Measurements from ENCODE around the gene ADAMTS12.

Gene ADAMTS12

GRCh38 chr5:33637011-33637410 lies 254.8 kb downstream of the ADAMTS12 start:
- DNase-seq = no peak

DNA sequence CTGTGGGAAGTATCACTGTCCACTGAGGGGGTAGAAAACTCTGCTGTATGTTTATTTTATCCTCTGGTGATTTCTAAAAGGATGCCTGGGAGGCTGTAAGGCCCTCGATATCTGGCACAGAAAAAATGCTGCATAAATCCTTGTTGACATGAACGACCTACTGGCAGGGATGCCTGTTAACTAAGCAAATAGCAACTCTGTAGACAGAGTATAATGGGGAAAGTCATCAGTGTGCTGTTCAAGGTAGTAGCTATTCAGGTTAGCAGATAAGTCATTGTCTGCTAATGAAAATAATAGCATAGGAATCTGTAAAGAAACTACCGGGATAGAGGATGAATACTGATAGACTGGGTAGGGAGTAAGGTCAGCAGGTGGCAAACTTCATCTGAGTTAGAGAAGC lies 256.2 kb downstream of the ADAMTS12 start:
- no peak for DNase-seq

- DNase-seq = no peak
Measured at GRCh38 chr5:33633699-33634098, 258.1 kb downstream of the ADAMTS12 start.

- DNase-seq = no peak
Measured at GRCh38 chr5:33631786-33632185, 260.0 kb downstream of the ADAMTS12 start.

DNA sequence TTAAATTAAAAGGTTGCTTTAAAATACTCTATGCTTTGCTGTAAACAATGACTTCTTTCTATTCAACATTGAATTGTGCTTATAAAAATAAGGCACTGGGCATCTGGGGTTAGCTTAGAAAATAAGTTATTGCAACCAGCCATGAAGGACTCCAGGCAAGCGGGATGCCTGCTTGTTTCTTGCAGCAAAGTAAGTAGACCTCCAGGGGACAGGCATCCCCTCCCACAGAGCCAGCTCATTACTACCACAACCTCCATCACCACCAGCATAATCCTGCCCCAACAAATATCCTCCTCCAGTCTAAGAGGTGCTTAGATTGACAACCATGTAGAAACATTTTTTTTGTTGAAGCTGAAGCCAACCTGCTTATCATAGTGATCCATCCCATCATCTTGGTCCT lies 260.7 kb downstream of the ADAMTS12 start:
- DNase-seq = no peak

- no peak for DNase-seq
Measured at GRCh38 chr5:33629999-33630398, 261.8 kb downstream of the ADAMTS12 start.

DNA sequence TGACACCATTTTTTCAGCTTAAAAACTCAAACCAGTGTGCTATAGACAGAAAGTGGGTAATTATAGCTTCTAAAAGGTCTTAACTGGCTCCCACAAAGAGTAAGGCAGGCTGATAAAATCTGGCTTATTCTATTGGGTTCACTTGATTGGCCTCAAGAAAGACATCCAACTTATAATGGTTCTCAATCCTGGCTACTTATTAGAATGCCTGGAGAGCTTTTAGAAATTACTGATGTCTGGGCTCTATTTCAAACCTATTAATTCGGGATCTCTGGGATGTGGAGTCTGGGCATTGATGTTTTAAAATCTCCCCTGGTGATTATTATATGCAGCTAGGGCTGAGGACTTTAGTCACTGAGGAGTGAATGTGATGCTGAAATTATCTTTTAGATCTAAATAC lies 263.0 kb downstream of the ADAMTS12 start:
- DNase-seq = no peak

DNA sequence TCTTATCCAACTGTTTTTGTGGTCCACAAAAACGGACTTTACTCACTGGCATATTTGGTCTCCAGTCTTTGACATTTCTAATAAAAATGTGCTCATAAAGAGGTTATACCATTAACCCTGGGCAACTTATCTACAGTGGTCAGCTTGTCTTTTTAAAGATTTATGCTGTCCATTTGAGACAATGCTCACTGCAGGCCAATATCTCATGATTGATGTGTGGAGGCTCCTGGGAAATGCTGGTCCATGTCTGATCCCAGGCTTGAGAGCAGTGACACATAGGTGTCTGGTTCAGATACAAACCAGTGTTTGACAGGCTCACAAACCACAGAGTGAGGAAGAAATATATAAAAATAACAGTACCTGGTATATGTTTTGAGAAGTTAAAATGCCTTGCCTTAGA lies 270.3 kb downstream of the ADAMTS12 start:
- no peak for DNase-seq

GRCh38 chr5:33614039-33614438 lies 277.8 kb downstream of the ADAMTS12 start:
- DNase-seq = no peak

DNA sequence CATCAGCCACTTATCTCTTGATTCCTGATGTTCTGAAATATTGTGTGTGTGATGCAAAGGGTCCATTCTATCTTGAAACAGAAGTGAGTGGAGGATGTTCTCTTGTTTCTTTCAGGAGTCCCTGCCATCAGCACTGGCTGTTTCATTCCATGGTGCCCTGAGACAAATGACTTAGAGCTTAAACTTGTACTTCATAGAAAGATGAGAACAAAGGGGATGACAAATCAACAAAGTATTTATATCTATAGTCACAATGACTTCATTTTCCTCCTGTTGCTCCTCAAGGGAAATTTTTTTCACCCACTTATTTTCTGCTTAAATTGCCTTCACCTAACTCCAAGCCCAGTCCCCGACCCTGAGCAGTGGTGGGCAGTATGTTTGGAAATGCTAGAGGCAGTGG lies 279.4 kb downstream of the ADAMTS12 start:
- no peak for DNase-seq

- DNase-seq = no peak
Measured at GRCh38 chr5:33611877-33612276, 279.9 kb downstream of the ADAMTS12 start.

- DNase-seq = peak; percentile 71
Measured at GRCh38 chr5:33608344-33609041, 283.3 kb downstream of the ADAMTS12 start.

DNA sequence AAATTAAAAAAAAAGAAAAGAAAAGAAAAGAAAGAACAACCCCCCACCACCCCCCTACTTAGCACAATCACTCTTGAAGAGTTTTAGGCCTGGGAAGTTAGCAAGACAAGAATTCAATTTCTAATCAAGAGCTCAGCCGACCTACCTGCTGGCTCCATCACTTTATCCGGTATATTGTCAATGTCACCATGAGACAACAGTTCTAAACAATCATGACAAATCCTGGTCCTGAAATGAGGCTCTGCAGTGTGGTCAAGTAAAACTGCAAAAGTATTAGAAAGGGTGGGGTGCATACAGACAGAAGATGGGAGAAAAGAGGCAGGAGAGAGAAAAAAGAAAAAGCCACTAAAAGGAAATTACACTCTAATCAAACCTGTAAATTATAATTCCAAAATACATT lies 287.3 kb downstream of the ADAMTS12 start:
- no peak for DNase-seq

GRCh38 chr5:33601881-33602280 lies 289.9 kb downstream of the ADAMTS12 start:
- no peak for DNase-seq

DNA sequence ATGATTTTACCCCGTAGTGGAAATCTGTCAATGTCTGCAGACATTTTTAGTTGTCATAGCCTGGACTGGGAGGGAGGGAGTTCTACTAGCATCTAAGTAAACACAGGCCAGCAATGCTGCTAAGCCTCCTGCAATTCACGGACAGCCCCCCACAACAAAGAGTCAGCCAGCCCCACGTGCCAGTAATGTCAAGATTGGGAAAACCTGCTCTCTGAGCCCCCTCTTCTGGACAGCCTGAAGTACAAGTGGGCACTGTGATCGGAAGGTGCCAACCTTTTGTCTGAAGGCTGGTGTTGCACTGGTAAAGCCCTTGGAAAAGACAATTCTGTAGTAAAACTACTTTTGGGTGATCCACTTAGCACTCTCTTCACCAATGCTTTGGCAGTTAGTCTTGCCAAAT lies 296.5 kb downstream of the ADAMTS12 start:
- no peak for DNase-seq

- DNase-seq = no peak
Measured at GRCh38 chr5:33594006-33594405, 297.8 kb downstream of the ADAMTS12 start.

DNA sequence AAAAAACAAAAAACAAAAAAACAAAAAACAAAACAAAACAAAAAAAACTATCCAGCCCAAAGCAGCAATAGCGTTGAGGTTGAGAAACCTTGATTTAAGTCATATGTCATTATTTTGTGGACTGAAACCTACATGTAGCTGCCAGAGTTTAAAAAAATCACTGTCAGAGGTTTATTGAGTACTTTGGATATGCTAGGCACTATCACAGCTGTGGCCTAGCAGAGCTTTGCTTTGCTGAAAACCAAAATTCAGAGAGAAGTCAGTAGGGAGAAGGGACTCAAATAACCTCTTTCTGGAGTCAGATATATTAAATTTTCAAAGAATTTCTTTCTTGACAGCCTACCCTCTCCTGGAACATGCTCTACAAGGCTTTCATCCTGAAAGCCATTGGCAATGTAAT lies 299.5 kb downstream of the ADAMTS12 start:
- DNase-seq = no peak

GRCh38 chr5:33588654-33589372 lies 303.0 kb downstream of the ADAMTS12 start:
- DNase-seq = peak; percentile 65

DNA sequence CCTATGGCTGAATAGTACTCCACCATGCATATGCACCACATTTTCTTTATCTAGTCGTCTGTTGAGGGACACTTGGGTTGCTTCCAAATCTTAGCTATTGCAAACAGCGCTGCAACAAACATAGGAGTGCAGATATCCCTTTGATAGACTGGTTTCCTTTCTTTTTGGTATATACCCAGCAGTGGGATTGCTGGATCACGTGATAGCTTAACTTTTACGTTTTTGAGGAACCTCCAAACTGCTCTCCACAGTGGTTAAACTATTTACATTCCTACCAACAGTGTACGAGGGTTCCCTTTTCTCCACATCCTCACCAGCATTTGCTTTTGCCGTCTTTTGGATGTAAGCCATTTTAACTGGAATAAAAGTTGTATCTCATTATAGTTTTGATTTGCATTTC lies 308.5 kb downstream of the ADAMTS12 start:
- no peak for DNase-seq

DNA sequence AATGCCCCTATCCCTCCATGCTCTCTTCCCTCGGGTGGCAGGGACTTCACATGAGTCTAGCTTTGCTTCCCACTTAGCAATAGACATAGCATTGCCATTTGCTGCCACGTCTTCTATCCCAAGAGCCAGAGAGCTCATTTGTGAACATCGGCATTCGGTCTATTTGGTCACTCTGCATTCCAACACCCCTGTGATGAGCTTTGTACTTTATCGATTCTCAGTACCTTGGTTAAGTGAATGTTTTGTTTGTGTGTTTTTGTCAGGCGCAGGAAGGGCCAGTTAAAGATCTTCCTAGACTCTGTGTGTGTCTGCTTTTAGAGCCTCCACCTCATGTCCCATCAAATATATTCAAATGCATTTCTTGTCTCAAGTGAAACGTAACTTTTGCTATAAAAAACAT lies 309.4 kb downstream of the ADAMTS12 start:
- DNase-seq = no peak

GRCh38 chr5:33579789-33580188 lies 312.0 kb downstream of the ADAMTS12 start:
- no peak for DNase-seq

DNA sequence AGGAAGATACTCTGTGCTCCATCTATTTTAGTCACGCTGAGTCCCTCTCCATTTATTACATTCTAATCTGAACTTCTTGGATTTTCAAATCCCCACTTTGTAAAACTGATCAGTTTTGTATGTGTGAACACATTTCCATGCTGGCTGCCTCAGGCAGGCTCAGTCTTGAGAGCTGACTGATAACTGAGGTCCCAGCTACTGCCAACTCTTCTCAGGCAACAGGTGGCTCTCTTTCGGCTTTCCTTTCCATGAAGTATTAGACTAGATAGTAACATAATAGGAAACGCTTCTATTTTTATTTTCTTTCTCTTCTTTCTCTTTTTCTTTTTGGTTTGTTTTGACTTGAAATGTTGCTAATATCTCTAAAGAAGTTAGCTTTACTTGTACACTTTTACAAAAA lies 312.6 kb downstream of the ADAMTS12 start:
- no peak for DNase-seq

GRCh38 chr5:33576726-33577590 lies 314.8 kb downstream of the ADAMTS12 start:
- DNase-seq = no peak

GRCh38 chr5:33565324-33565723 lies 326.5 kb downstream of the ADAMTS12 start:
- DNase-seq = no peak

Data from NCI-H82 (cell line).